Stimulated activated effector memory CD8-positive, alpha-beta T cell treated with anti-CD3 and anti-CD28 coated beads, Interleukin-12 subunit alpha, Interleukin-12 subunit beta, amount 100 ng/mL, for 72 hours (primary cell): ENCODE data around the gene SON.

Experiments used
- ATAC-seq: fragments of 150-1000 bp; cut with Tn5 transposase; 2 replicates; pipeline ENCODE4 v1.10.0; 2021
- DNase-seq, 2 donors: peaks; one replicate each; pipeline ENCODE4 v3.0.0; 2021 to 2022; ENCODE audit warnings: low spot score in 2 of 2
- H3K27ac Mint-ChIP-seq: one replicate; pipeline ENCODE4 v1.8.0; 2022; ENCODE audit warnings: mild to moderate bottlenecking, mixed read lengths
- H3K36me3 Mint-ChIP-seq: one replicate; pipeline ENCODE4 v1.8.0; 2022; ENCODE audit warnings: mild to moderate bottlenecking, mixed read lengths
- H3K4me1 Mint-ChIP-seq: one replicate; pipeline ENCODE4 v1.8.0; 2022; ENCODE audit warnings: mixed read lengths
- H3K4me3 Mint-ChIP-seq: one replicate; pipeline ENCODE4 v1.8.0; 2022; ENCODE audit warnings: mild to moderate bottlenecking, mixed read lengths
- H3K9me3 Mint-ChIP-seq: one replicate; pipeline ENCODE4 v1.8.0; 2022; ENCODE audit warnings: mixed read lengths

SON gene

DNA sequence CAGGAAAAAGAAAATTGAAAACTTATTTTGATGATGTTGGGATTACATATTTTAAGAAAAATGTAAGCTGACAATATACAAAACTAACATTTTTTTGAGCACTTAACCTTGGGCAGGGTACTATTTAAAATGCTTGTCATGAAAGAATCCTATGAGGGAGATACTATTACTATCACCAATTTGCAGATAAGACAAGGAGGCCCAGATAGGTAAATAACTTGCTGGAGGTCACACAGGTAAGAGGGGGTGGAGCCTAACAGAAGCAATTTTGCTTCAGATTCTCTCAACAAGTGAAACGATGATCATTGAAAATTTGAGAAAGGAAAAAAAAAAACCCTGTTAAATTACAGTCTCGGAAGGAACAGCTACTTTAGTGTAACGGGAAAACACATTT, 2.1 kb upstream of the SON start:
- no peak for DNase-seq
- Mint-ChIP-seq H3K4me1 (peaks cover 34% of the 10 kb centered on the region), H3K27ac (peak overlapping the region; percentile 99), H3K36me3 (peaks cover 83% of the 10 kb centered on the region), H3K4me3 (peak overlapping the region; percentile 90), H3K9me3 (no peaks in the 10 kb centered on the region)
- no peak for ATAC-seq

- peak in 1 of 2 donors; percentile 68 for DNase-seq
- no peaks in the 10 kb centered on the region for H3K9me3 Mint-ChIP-seq
- no peak for ATAC-seq
- H3K36me3 Mint-ChIP-seq = peaks cover 83% of the 10 kb centered on the region
- peak overlapping the region; percentile 90 for H3K4me3 Mint-ChIP-seq
- H3K4me1 Mint-ChIP-seq = peaks cover 38% of the 10 kb centered on the region
- peak overlapping the region; percentile 99 for H3K27ac Mint-ChIP-seq
Observed at GRCh38 chr21:33541105-33541711, 1.6 kb upstream of the SON start.

DNA sequence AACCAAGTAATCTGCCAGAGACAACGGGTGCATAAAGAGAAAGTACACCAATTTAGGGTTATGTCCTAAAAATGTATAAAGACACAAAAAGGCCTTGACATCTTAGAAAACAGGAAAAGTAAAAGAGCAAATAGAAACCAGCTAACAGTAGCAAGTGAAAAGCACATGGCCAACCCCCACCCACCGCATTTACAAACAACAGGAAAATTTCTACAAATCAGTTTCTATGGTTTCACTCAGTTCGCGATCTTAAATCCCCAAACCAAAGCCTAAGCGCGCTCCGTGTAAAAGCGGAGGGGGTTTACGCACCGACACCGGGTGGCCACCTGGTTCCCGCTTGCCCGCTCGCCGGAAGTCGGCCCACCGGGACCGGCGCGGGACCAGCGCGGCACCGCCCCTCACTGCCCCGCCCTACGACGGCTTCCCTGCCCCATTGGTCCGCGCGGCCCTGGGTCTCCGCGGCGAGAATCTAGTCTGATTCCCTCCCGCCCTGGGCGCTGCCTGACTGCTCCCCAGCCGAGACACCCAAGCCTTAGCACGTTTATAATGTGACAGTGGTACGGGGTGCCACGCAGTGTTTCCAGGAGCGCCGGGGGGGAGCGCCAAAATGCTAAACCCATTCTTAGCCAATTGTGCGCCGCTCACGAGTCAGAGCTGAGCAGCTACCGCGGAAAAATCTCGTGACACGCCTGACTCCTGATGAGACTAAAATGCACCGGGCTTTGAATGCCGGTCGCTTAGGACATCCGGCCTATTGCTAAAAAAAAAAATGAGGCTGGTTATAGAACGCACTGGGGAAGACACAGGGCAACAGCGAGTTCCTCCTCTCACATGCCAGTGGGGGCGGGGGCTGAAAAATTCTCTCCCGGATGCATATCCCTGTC, 840 bp upstream of the SON start, which contains the start of gene GART:
TSS of gene GART (minus strand) at position 362 of the 884 bp plus-strand sequence. CDS start 2,802 bp downstream, outside the sequence.
- Mint-ChIP-seq H3K9me3 (no peaks in the 10 kb centered on the region), H3K27ac (peak within 1 kb of the TSS; percentile 99), H3K4me3 (peak within 1 kb of the TSS; percentile 90), H3K36me3 (peaks cover 83% of the 10 kb centered on the region), H3K4me1 (peaks cover 39% of the 10 kb centered on the region)
- ATAC-seq = peak; percentile 79
- DNase-seq = peak; percentile 76 to 91

DNA sequence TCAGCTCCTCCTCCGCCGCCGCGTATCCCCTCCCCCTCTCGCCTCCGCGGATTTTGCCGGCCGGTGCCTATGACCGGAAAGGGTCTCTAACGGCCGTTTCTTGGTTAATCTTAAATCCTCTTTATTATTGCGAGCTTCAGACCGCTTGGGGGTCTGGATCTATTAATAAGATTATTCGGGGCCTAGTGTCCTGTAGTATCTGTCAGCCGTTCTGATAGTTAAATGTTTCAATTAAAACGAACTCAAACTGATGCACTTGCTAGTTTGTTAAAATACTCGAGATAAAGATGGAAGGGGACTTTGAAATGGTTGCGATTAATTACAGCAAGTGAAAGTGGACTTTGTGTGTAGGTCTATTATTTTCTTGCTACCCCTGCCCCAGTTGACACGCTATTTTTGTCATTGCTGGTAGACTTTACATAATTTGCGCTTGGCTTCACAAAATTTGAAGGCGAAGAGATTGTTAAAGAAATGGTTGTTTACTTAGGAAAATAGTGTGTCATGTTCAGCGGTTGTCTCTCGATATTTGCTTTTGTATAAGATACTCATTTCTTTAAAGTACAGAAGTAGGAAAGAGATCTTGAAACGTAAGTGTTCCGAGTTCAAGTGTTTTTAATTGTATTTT, 779 bp downstream of the SON start:
- peaks cover 83% of the 10 kb centered on the region for H3K36me3 Mint-ChIP-seq
- peak overlapping the region; percentile 90 for H3K4me3 Mint-ChIP-seq
- peaks cover 32% of the 10 kb centered on the region for H3K4me1 Mint-ChIP-seq
- peak in 1 of 2 donors; percentile 71 for DNase-seq
- peak overlapping the region; percentile 99 for H3K27ac Mint-ChIP-seq
- ATAC-seq = no peak
- H3K9me3 Mint-ChIP-seq = no peaks in the 10 kb centered on the region

GRCh38 chr21:33544451-33545195, 1.8 kb downstream of the SON start:
- Mint-ChIP-seq H3K4me3 (peak overlapping the region; percentile 90), H3K9me3 (no peaks in the 10 kb centered on the region), H3K36me3 (peaks cover 83% of the 10 kb centered on the region), H3K4me1 (peaks cover 38% of the 10 kb centered on the region), H3K27ac (peak overlapping the region; percentile 99)
- DNase-seq (no peak), ATAC-seq (no peak)

GRCh38 chr21:33546086-33546485, 3.2 kb downstream of the SON start:
- peaks cover 83% of the 10 kb centered on the region for H3K36me3 Mint-ChIP-seq
- DNase-seq = no peak
- H3K4me1 Mint-ChIP-seq = peaks cover 33% of the 10 kb centered on the region
- H3K4me3 Mint-ChIP-seq = peak overlapping the region; percentile 90
- ATAC-seq = no peak
- no peaks in the 10 kb centered on the region for H3K9me3 Mint-ChIP-seq
- H3K27ac Mint-ChIP-seq = peak overlapping the region; percentile 8

- DNase-seq = no peak
- peaks cover 37% of the 10 kb centered on the region for H3K4me1 Mint-ChIP-seq
- no peak for ATAC-seq
- H3K4me3 Mint-ChIP-seq = no peak overlapping the region
- peaks cover 97% of the 10 kb centered on the region for H3K36me3 Mint-ChIP-seq
- no peaks in the 10 kb centered on the region for H3K9me3 Mint-ChIP-seq
- no peak overlapping the region for H3K27ac Mint-ChIP-seq
Observed at GRCh38 chr21:33549848-33550771, 7.3 kb downstream of the SON start.

DNA sequence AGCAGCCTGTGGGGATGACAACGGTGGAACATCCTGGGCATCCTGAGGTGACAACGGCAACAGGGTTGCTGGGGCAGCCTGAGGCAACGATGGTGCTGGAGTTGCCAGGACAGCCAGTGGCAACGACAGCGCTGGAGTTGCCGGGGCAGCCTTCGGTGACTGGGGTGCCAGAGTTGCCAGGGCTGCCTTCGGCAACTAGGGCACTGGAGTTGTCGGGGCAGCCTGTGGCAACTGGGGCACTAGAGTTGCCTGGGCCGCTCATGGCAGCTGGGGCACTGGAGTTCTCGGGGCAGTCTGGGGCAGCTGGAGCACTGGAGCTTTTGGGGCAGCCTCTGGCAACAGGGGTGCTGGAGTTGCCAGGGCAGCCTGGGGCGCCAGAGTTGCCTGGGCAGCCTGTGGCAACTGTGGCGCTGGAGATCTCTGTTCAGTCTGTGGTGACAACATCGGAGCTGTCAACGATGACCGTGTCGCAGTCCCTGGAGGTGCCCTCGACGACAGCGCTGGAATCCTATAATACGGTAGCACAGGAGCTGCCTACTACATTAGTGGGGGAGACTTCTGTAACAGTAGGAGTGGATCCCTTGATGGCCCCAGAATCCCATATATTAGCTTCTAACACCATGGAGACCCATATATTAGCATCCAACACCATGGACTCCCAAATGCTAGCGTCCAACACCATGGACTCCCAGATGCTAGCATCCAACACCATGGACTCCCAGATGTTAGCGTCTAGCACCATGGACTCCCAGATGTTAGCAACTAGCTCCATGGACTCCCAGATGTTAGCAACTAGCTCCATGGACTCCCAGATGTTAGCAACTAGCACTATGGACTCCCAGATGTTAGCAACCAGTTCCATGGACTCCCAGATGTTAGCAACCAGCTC, 8.2 kb downstream of the SON start:
- DNase-seq = no peak
- Mint-ChIP-seq H3K27ac (no peak overlapping the region), H3K4me3 (no peak overlapping the region), H3K36me3 (peaks cover 99% of the 10 kb centered on the region), H3K9me3 (no peaks in the 10 kb centered on the region), H3K4me1 (peaks cover 41% of the 10 kb centered on the region)
- ATAC-seq = peak; percentile 42

DNA sequence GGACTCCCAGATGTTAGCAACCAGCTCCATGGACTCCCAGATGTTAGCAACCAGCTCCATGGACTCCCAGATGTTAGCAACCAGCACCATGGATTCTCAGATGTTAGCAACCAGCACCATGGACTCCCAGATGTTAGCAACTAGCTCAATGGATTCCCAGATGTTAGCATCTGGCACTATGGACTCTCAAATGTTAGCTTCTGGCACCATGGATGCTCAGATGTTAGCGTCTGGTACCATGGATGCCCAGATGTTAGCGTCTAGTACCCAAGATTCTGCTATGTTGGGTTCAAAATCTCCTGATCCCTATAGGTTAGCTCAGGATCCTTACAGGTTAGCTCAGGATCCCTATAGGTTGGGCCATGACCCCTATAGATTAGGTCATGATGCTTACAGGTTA, 8.8 kb downstream of the SON start:
- peaks cover 99% of the 10 kb centered on the region for H3K36me3 Mint-ChIP-seq
- no peak overlapping the region for H3K27ac Mint-ChIP-seq
- H3K9me3 Mint-ChIP-seq = no peaks in the 10 kb centered on the region
- no peak overlapping the region for H3K4me3 Mint-ChIP-seq
- no peak for DNase-seq
- ATAC-seq = no peak
- peaks cover 45% of the 10 kb centered on the region for H3K4me1 Mint-ChIP-seq

DNA sequence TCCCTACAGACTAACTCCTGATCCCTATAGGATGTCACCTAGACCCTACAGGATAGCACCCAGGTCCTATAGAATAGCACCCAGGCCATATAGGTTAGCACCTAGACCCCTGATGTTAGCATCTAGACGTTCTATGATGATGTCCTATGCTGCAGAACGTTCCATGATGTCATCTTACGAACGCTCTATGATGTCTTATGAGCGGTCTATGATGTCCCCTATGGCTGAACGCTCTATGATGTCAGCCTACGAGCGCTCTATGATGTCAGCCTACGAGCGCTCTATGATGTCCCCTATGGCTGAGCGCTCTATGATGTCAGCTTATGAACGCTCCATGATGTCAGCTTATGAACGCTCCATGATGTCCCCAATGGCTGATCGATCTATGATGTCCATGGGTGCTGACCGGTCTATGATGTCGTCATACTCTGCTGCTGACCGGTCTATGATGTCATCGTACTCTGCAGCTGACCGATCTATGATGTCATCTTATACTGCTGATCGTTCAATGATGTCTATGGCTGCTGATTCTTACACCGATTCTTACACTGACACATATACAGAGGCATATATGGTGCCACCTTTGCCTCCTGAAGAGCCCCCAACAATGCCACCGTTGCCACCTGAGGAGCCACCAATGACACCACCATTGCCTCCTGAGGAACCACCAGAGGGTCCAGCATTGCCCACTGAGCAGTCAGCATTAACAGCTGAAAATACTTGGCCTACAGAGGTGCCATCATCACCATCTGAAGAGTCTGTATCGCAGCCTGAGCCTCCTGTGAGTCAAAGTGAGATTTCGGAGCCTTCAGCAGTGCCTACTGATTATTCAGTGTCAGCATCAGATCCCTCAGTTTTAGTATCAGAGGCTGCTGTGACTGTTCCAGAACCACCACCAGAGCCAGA, 9.5 kb downstream of the SON start:
- H3K4me1 Mint-ChIP-seq = peaks cover 50% of the 10 kb centered on the region
- DNase-seq (no peak), ATAC-seq (peak; percentile 43)
- H3K27ac Mint-ChIP-seq = peak overlapping the region; percentile 68
- H3K9me3 Mint-ChIP-seq = no peaks in the 10 kb centered on the region
- H3K4me3 Mint-ChIP-seq = no peak overlapping the region
- peaks cover 99% of the 10 kb centered on the region for H3K36me3 Mint-ChIP-seq

DNA sequence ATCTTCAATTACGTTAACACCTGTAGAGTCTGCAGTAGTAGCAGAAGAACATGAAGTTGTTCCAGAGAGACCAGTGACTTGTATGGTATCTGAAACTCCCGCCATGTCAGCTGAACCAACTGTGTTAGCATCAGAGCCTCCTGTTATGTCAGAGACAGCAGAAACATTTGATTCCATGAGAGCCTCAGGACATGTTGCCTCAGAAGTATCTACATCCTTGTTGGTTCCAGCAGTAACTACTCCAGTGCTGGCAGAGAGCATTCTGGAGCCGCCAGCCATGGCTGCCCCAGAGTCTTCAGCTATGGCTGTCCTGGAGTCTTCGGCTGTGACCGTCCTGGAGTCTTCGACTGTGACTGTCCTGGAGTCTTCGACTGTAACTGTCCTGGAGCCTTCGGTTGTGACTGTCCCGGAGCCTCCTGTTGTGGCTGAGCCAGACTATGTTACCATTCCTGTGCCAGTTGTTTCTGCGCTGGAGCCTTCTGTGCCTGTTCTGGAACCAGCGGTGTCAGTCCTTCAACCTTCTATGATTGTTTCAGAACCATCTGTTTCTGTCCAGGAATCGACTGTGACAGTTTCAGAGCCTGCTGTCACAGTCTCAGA, 10.3 kb downstream of the SON start:
- no peak for DNase-seq
- H3K27ac Mint-ChIP-seq = peak overlapping the region; percentile 68
- no peaks in the 10 kb centered on the region for H3K9me3 Mint-ChIP-seq
- peak; percentile 6 for ATAC-seq
- H3K4me1 Mint-ChIP-seq = peaks cover 50% of the 10 kb centered on the region
- H3K4me3 Mint-ChIP-seq = no peak overlapping the region
- H3K36me3 Mint-ChIP-seq = peaks cover 99% of the 10 kb centered on the region

DNA sequence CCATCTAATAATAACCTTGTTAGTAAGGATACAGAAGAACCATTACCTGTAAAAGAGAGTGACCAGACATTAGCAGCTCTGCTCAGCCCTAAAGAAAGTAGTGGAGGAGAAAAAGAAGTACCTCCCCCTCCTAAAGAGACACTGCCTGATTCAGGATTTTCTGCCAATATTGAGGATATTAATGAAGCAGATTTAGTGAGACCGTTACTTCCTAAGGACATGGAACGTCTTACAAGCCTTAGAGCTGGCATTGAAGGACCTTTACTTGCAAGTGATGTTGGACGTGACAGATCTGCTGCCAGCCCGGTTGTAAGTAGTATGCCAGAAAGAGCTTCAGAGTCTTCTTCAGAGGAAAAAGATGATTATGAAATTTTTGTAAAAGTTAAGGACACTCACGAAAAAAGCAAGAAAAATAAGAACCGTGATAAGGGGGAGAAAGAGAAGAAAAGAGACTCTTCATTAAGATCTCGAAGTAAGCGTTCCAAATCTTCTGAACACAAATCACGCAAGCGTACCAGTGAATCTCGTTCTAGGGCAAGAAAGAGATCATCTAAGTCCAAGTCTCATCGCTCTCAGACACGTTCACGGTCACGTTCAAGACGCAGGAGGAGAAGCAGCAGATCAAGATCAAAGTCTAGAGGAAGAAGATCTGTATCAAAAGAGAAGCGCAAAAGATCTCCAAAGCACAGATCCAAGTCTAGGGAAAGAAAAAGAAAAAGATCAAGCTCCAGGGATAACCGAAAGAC, 11.6 kb downstream of the SON start:
- no peak for ATAC-seq
- H3K4me1 Mint-ChIP-seq = peaks cover 47% of the 10 kb centered on the region
- peaks cover 99% of the 10 kb centered on the region for H3K36me3 Mint-ChIP-seq
- no peak for DNase-seq
- peak overlapping the region; percentile 32 for H3K27ac Mint-ChIP-seq
- H3K9me3 Mint-ChIP-seq = no peaks in the 10 kb centered on the region
- H3K4me3 Mint-ChIP-seq = peak overlapping the region; percentile 6
